Activated CD4-positive, alpha-beta T cell treated with anti-CD3 and anti-CD28 coated beads, Interleukin-2, amount 50 U/mL, for 24 hours (primary cell): Measurements from ENCODE around the gene HEATR3.
A peak's percentile ranks its signal among the peaks of the same experiment; 100 is the strongest.

ENCODE experiments used
- DNase-seq, 2 donors: peaks; one replicate each; pipeline ENCODE4 v3.0.0-alpha.2; 2020; ENCODE audit warnings: low read depth in 1 of 2, low spot score in 1 of 2

Gene HEATR3

DNA sequence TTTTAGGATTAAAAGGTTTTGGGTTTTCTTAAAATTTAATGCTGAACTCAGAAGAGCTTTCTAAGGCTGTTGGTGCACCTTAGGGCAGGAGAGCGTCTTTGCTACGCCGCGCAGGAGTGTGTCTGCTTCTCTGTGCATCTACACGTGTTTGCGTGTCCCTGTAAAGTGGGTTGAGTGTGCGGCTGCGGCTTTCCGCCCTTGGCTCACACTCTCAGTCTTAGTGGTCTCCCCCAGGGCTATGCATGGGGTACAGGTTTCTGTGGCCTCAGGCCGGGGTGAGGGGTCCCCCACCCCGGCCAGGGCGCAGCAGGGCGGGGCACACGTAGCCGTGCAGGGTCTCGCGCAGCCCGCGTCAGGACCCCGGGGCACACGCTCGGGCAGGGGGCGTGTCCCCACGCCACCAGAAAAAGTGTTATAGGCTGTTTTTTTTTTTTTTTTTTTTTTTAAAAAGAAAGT is 86.6 kb downstream of the HEATR3 start:
- DNase-seq, result peak; percentile 47 to 66

GRCh38 chr16:50152807-50153595 is 87.2 kb downstream of the HEATR3 start, which contains the start of gene TENT4B:
TSS of gene TENT4B (plus strand) at chr16:50153306. CDS start at chr16:50153622, 316 bp downstream.
- DNase-seq, result peak; percentile 77 to 80

DNA sequence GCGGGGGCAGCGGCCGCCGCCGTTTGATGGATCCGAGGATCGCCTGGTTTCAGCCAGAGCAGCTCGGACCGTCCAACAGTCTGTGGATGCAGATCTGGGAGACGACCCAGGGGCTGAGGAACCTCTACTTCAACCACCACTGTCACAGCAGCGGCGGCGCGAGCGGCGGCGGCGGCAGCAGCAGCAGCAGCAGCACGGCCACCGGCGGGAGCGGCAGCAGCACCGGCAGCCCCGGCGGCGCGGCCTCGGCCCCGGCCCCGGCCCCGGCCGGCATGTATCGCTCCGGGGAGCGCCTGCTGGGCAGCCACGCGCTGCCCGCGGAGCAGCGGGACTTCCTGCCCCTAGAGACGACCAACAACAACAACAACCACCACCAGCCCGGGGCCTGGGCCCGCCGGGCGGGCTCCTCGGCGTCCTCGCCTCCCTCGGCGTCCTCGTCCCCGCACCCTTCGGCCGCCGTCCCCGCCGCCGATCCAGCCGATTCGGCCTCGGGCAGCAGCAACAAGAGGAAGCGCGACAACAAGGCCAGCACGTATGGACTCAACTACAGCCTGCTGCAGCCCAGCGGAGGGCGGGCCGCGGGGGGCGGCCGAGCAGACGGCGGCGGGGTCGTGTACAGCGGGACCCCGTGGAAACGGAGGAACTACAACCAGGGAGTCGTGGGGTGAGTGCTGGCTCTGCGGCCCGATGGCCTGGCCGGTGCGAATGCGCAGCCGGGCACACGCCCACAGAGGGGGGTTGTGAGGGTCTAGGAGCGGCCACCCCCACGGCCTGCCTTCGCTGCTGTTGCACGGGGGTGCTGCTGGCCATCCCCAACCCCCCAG is 88.0 kb downstream of the HEATR3 start:
- no peak for DNase-seq

DNA sequence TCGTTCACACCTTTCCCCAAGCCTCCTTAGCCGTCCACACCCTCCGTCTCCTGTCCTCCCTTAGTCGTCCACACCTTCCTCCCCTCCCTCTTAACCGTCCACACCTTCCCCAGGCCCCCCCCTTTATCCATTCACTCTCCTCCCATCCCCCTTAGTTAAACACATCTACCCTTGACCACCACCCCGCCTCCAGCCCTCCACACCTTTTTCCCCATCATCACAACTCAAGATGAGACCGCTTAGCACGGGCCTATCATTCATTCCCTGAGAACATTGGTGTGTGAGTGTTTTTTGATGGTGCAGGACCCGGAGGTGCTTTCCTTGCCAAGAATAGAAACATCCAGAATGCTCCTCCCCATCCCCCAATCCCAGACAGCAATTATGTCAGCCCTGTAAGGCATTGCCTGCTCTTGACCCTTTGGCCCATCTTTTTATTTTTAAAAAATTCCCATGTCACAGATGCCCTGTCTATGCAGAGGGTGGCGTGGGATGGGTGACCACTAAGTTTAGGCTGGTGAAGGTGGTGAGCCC is 88.7 kb downstream of the HEATR3 start:
- no peak for DNase-seq

DNA sequence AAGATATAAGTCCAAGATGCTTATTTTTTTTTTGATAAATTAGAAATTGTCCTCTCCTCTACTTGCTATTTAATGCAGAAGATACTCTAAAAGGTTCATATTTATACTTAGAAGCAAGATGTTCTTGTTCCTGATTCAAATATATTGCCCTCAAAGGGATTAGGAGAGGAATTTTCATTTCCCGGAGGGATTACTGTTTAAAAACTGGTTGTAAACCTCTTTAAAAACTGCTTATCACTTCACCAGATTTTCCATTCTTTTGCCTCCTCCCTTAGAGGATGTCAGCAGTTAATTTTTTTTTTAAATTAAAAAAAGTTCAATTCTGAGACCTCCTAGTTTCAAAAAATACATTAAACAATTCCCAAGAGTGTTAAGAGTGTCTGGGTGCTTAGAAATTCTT is 90.2 kb downstream of the HEATR3 start:
- no peak for DNase-seq
